HepG2 (cell line): ENCODE results near the gene SERPINB6. TPM values are rescaled to one million over a fixed set of nuclear protein-coding genes. Genes with fewer than 3 reads are reported as not detected.

Source experiments
- ATF1 ChIP-seq: IDR thresholded peaks from 2 replicates; pipeline ENCODE4 v1.6.1; 2016; ENCODE audit warnings: mild to moderate bottlenecking, control low read depth
- CAMTA2 ChIP-seq: sonication (generic); formaldehyde crosslinking; IDR thresholded peaks from 2 replicates; pipeline ENCODE4 v1.4.0; 2020; ENCODE audit warnings: mild to moderate bottlenecking, missing genetic modification reagents, borderline replicate concordance
- CBX1 ChIP-seq: IDR thresholded peaks from one replicate; pipeline ENCODE4 v1.6.1; 2016; ENCODE audit warnings: antibody characterized with exemption, low read depth
- ESRRA ChIP-seq: sonication (generic); formaldehyde crosslinking; IDR thresholded peaks from 2 replicates; pipeline ENCODE4 v1.5.1; 2020; ENCODE audit warnings: mild to moderate bottlenecking, low read depth, missing genetic modification reagents
- ETV5 ChIP-seq: IDR thresholded peaks from 2 replicates; pipeline ENCODE4 v1.6.1; 2018; ENCODE audit warnings: missing biosample characterization, missing genetic modification reagents, inconsistent platforms, borderline replicate concordance
- FOXK2 ChIP-seq: fragments of 450-650 bp; IDR thresholded peaks from 2 replicates; pipeline ENCODE4 v1.6.1; 2016
- GPBP1L1 ChIP-seq: sonication (generic); formaldehyde crosslinking; IDR thresholded peaks from 2 replicates; pipeline ENCODE4 v1.5.0; 2020; ENCODE audit warnings: mild to moderate bottlenecking, missing genetic modification reagents
- JUN ChIP-seq: sonication (generic); formaldehyde crosslinking; IDR thresholded peaks from 2 replicates; pipeline ENCODE4 v1.4.0; 2020; ENCODE audit warnings: mild to moderate bottlenecking, missing genetic modification reagents
- KLF9 ChIP-seq: IDR thresholded peaks from 2 replicates; pipeline ENCODE4 v1.6.1; 2016; ENCODE audit warnings: low read depth
- POLR2A ChIP-seq, 2 experiments: IDR thresholded peaks; 2 replicates each; pipeline ENCODE4 v1.6.1; 2011; ENCODE audit warnings: low read depth in 2 of 2, low read length in 2 of 2, mild to moderate bottlenecking in 1 of 2, moderate library complexity in 1 of 2; ENCODE audit not compliant: insufficient read depth in 1 of 2
- RCOR2 ChIP-seq: IDR thresholded peaks from 2 replicates; pipeline ENCODE4 v1.6.1; 2016; ENCODE audit warnings: missing biosample characterization, missing genetic modification reagents
- SIN3A ChIP-seq: IDR thresholded peaks from 2 replicates; pipeline ENCODE4 v1.6.1; 2011; ENCODE audit warnings: low read depth, mild to moderate bottlenecking, control low read depth, low read length, borderline replicate concordance
- SMARCC2 ChIP-seq: fragments of 450-650 bp; IDR thresholded peaks from 2 replicates; pipeline ENCODE4 v1.6.1; 2017; ENCODE audit warnings: antibody characterized with exemption, mild to moderate bottlenecking
- ZBTB1 ChIP-seq: sonication (generic); formaldehyde crosslinking; IDR thresholded peaks from 2 replicates; pipeline ENCODE4 v1.4.0; 2020; ENCODE audit warnings: missing genetic modification reagents, borderline replicate concordance
- ZNF136 ChIP-seq: sonication (generic); formaldehyde crosslinking; IDR thresholded peaks from 2 replicates; pipeline ENCODE4 v1.8.1; 2022; ENCODE audit warnings: low read depth, mild to moderate bottlenecking, moderate library complexity, missing genetic modification reagents
- ZNF430 ChIP-seq: sonication (generic); formaldehyde crosslinking; IDR thresholded peaks from 2 replicates; pipeline ENCODE4 v1.9.0; 2021; ENCODE audit warnings: mild to moderate bottlenecking, missing genetic modification reagents
- ZNF484 ChIP-seq: sonication (generic); formaldehyde crosslinking; IDR thresholded peaks from 2 replicates; pipeline ENCODE4 v1.5.1; 2020; ENCODE audit warnings: mild to moderate bottlenecking, low read depth, missing genetic modification reagents, borderline replicate concordance
- ZNF550 ChIP-seq: sonication (generic); formaldehyde crosslinking; IDR thresholded peaks from 2 replicates; pipeline ENCODE4 v1.4.0; 2020; ENCODE audit warnings: mild to moderate bottlenecking, missing genetic modification reagents, borderline replicate concordance
- ZNF644 ChIP-seq: IDR thresholded peaks from 2 replicates; pipeline ENCODE4 v1.6.1; 2016; ENCODE audit warnings: low read depth
- ZSCAN22 ChIP-seq: sonication (generic); formaldehyde crosslinking; IDR thresholded peaks from 2 replicates; pipeline ENCODE4 v1.4.0; 2020; ENCODE audit warnings: mild to moderate bottlenecking, missing genetic modification reagents
- polyA plus RNA-seq, 8 experiments: library from polyadenylated mRNA; depleted of rRNA in 3 of 8; stranded (reverse) in 7 of 8; unstranded in 1 of 8; fragments of >200 nt; fragmentation: Illumina TruSeq in 4 of 8; extraction: Trizol in 4 of 8; gene quantifications; 2 replicates each; pipeline versions ENCODE4 v1.2.1 to v1.2.3, GENCODE V29; 2011 to 2016; ENCODE audit warnings: low read depth in 4 of 8, missing spikeins in 1 of 8, mixed read lengths in 1 of 8; ENCODE audit not compliant: insufficient read depth in 1 of 8
- total RNA-seq, 5 experiments: library from RNA; depleted of rRNA; stranded (reverse); fragments of >200 nt; fragmentation: Illumina TruSeq; extraction: Trizol; gene quantifications; 2 replicates each; pipeline ENCODE4 v1.2.3, GENCODE V29; 2016; ENCODE audit warnings: low read depth in 1 of 5
- TF ChIP-seq, protein P1 (sequence below): sonication (generic); formaldehyde crosslinking; IDR thresholded peaks from 2 replicates; pipeline ENCODE4 v1.5.0; 2020; ENCODE audit warnings: mild to moderate bottlenecking, low read depth, missing genetic modification reagents, borderline replicate concordance
- TF ChIP-seq, protein P2 (sequence below): IDR thresholded peaks from 2 replicates; pipeline ENCODE4 v1.6.1; 2016; ENCODE audit warnings: low read depth, missing genetic modification reagents, missing compliant biosample characterization
- TF ChIP-seq, protein P3 (sequence below): IDR thresholded peaks from 2 replicates; pipeline ENCODE4 v1.6.1; 2018; ENCODE audit warnings: missing genetic modification reagents

The SERPINB6 gene
- total and polyA plus RNA-seq, 2 of the 13 experiments (the other 11 are each of a cell fraction or from before 2014, with no cell fraction given), result 38.2 to 61.3 TPM

GRCh38 chr6:2971420-2972218 is at the start of gene SERPINB6 (continued):
- TF ChIP-seq POLR2A (IDR thresholded peaks at IDR 0.05; ENCODE audit: insufficient read depth in 1 of 2, low read depth in 2 of 2, low read length in 2 of 2), result peak in 1 of 2 experiments; percentile 15; a peak in 1 of 4 replicates
- 0 out of 2 replicates have a peak, but pooled peaks have one; percentile 38 for TF ChIP-seq ZNF484
- TF ChIP-seq RCOR2, result no peak
- TF ChIP-seq CBX1, result no peak
- peak; percentile 82 for TF ChIP-seq ZNF430 (CRISPR knock-in tag)
- no peak for TF ChIP-seq SMARCC2
- peak; percentile 68; the same call in 1 of the 2 replicates for TF ChIP-seq ESRRA (CRISPR knock-in tag)
- no peak for TF ChIP-seq SIN3A
- TF ChIP-seq KLF9 (CRISPR knock-in tag), result no peak
- TF ChIP-seq FOXK2, result no peak
- peak; percentile 33; the same call in 1 of the 2 replicates for TF ChIP-seq ETV5 (CRISPR knock-in tag)
- no peak for TF ChIP-seq GPBP1L1 (CRISPR knock-in tag)
- TF ChIP-seq, protein P1, sequence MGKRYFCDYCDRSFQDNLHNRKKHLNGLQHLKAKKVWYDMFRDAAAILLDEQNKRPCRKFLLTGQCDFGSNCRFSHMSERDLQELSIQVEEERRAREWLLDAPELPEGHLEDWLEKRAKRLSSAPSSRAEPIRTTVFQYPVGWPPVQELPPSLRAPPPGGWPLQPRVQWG (CRISPR knock-in tag), result no peak
- TF ChIP-seq ZNF550 (CRISPR knock-in tag), result no peak
- no peak for TF ChIP-seq JUN (CRISPR knock-in tag)
- TF ChIP-seq, protein P2, sequence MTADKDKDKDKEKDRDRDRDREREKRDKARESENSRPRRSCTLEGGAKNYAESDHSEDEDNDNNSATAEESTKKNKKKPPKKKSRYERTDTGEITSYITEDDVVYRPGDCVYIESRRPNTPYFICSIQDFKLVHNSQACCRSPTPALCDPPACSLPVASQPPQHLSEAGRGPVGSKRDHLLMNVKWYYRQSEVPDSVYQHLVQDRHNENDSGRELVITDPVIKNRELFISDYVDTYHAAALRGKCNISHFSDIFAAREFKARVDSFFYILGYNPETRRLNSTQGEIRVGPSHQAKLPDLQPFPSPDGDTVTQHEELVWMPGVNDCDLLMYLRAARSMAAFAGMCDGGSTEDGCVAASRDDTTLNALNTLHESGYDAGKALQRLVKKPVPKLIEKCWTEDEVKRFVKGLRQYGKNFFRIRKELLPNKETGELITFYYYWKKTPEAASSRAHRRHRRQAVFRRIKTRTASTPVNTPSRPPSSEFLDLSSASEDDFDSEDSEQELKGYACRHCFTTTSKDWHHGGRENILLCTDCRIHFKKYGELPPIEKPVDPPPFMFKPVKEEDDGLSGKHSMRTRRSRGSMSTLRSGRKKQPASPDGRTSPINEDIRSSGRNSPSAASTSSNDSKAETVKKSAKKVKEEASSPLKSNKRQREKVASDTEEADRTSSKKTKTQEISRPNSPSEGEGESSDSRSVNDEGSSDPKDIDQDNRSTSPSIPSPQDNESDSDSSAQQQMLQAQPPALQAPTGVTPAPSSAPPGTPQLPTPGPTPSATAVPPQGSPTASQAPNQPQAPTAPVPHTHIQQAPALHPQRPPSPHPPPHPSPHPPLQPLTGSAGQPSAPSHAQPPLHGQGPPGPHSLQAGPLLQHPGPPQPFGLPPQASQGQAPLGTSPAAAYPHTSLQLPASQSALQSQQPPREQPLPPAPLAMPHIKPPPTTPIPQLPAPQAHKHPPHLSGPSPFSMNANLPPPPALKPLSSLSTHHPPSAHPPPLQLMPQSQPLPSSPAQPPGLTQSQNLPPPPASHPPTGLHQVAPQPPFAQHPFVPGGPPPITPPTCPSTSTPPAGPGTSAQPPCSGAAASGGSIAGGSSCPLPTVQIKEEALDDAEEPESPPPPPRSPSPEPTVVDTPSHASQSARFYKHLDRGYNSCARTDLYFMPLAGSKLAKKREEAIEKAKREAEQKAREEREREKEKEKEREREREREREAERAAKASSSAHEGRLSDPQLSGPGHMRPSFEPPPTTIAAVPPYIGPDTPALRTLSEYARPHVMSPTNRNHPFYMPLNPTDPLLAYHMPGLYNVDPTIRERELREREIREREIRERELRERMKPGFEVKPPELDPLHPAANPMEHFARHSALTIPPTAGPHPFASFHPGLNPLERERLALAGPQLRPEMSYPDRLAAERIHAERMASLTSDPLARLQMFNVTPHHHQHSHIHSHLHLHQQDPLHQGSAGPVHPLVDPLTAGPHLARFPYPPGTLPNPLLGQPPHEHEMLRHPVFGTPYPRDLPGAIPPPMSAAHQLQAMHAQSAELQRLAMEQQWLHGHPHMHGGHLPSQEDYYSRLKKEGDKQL (CRISPR knock-in tag), result no peak
- no peak for TF ChIP-seq ZNF136
- TF ChIP-seq ZNF644 (CRISPR knock-in tag), result peak; percentile 30; the same call in 1 of the 2 replicates
- no peak for TF ChIP-seq ATF1 (CRISPR knock-in tag)
- TF ChIP-seq ZBTB1 (CRISPR knock-in tag), result no peak
- TF ChIP-seq ZSCAN22 (CRISPR knock-in tag), result no peak
- TF ChIP-seq, protein P3, sequence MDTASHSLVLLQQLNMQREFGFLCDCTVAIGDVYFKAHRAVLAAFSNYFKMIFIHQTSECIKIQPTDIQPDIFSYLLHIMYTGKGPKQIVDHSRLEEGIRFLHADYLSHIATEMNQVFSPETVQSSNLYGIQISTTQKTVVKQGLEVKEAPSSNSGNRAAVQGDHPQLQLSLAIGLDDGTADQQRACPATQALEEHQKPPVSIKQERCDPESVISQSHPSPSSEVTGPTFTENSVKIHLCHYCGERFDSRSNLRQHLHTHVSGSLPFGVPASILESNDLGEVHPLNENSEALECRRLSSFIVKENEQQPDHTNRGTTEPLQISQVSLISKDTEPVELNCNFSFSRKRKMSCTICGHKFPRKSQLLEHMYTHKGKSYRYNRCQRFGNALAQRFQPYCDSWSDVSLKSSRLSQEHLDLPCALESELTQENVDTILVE, result peak; percentile 90
- TF ChIP-seq CAMTA2 (CRISPR knock-in tag), result peak; percentile 39; the same call in 1 of the 2 replicates
